ENCODE results near the gene LRRK1.
A peak's percentile ranks its signal among the peaks of the same experiment; 100 is the strongest.

LRRK1 gene

DNA sequence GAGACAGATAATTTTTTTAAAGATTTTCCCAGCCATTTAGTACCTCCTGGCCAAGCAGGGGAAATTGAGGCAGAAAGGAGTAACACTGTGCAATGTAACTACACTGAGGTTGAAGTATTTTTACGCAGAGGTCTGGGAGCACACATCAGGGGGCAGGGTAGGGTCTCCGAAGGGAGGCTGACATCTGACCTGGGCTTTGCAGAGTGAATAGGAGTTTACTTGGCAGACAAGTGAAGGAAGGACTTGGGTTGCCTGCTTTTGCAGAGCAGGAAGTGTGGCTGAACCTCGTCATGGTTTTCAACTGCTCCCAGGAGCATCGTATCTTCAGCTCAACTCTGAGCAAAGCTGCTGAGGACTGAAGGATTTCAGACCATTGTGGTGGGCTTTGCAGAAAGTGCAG is 66.2 kb downstream of the LRRK1 start:
- no peak for DNase-seq

DNA sequence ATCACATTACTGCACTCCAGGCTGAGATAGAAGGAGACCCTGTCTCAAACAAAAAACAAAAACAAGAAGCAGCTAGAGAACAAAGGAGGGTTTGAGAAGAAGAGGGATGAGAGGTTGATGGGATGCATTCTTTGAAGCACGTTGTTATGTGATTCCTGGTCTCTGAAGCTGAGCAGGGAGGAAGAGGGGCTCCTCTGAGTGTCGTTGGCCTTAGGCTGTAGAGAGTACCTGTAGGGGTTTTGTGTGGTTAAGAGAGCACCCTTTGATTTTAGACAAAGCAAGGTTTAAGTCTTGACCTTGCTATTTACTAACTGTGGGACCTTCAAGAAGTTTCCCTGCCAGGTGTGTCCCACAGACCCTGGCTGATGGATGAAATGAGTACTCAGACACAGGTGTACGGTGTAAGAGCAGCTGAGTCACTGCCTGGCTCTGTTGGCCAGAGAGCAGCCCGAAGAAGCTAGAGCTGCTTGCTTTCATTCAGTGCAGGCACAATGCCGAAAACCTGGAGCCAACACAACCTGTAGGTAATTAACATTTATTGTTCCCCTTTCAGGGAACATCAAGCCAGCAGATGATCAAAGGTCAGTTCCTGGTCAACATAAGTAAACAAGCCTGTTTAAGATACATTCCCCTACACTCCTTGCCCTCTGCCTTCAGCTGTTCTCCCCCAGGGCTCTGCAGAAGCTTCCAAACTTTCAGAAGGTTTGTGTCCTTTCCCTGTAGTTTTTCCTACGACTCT is 67.2 kb downstream of the LRRK1 start:
- DNase-seq, result no peak

GRCh38 chr15:100987143-100987542 is 68.0 kb downstream of the LRRK1 start:
- no peak for DNase-seq

DNA sequence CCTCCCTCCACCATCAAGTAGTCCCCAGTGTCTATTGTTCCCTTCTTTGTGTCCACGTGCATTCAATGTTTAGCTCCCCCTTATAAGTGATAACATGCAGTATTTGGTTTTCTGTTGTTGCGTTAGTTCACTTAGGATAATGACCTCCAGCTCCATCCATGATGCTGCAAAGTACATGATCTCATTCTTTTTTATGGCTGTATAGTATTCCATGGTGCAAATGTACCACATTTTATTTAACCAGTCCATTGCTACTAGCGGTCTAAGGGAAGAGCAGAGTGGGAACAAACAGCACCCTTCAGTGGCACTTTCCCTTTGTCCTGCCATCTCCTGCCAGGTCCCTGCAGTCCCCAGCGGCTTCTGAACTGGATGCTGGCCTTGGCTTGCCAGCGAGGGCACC is 69.1 kb downstream of the LRRK1 start:
- DNase-seq, result no peak

DNA sequence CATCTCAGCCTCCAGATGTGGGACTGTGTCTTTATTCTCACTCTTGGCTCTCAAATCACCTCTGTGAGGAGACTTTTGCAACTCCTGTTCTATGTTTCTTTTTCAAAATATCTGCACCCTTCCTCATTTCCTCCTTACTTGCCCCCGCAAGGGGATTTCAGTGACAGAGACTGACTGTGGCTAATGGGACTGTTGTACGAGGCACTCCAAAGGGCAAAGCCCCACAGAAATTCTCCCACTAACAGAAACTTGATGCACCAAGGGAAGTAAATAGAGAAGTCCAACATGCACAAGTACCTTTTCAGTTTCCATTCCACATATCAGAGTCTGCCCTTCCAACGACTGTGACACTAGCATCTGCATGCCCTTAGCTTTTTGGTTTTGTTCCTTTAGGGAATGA is 69.7 kb downstream of the LRRK1 start:
- no peak for DNase-seq

DNA sequence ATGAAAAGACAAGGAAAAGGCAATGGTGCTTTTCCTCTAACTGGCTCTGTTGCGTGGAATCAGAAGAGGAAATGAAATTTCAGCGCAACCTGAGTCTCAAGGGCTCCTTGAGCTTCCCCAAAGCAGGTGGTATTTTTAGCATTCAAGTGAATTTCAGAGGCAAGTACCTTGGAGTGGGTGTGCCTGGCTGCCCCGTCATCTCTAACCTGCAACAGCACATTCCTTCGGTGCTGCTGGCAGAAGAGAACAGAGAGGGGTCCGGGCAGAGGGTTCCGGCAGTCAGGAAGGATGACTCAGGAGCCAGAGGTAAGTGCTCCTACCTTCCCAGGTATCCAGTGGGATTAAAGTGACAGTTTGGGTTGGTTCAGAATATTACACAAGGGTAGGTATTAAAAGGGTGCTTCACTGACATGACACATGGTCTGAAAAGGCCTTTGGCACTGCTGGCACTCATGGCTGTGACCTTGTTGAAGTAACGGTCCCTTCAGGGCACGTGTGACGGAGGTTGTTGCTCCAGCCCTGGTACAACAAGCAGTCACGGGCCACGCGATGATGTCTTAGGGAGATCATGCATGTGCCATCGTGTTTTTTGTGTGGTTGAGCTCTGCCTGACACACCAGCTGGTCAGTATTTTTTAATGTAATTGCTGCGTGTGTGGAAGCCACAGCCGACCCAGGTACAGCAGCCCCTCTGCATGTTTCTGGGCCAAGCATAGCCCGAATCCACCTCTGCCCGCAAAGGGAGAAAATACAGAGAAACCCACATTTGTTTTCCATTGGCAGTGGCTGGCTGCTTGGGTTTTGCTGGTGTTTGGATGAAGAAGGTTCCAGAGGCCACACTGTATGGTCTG is 75.7 kb downstream of the LRRK1 start:
- no peak for DNase-seq

DNA sequence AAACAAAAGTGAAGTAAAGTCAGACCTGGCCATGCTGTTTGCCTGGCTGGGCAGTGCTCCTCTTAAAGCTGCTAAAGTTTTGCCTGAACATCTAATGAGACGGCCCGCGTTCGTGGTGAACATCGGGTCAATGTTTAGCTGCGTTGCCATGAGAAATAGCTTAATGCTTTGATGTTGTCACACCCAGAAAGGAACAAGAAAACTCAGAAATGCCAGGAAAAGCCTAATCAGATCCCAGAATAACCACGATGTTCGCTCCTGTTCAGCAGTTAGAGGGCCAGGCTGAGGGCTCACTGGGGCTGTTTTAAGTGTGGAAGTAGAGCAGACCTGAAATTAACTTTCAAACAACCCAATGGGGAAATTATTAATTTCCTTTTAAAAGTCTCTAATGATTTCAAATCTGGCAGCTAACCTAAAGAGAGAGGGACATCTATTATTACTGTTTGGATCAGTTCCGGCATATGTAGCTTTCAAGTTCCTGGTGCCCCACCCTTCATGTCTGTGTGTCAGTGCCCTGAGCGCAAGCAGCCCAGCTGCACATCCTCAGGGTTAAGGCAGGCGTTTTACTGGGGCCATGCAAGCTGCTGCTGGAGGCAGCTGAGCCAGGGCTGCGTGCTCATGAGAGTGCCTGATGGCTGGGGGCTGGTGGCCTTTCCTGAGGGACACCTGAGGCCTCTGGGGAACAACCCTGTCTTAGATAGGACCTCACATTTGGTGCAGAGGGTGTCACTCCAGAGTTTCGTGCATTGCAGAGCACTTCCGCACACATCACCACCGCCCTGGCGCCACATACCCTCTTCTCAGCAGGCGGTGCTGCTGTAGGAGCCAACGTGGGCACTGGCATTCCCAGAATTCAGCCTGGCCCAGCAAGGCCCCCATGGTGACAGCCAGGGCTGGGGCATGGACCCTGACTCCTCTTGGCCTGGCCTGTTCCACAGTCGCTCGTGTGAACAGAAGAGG is 76.6 kb downstream of the LRRK1 start:
- DNase-seq, result no peak

GRCh38 chr15:100997442-100997841 is 78.3 kb downstream of the LRRK1 start:
- DNase-seq, result no peak

DNA sequence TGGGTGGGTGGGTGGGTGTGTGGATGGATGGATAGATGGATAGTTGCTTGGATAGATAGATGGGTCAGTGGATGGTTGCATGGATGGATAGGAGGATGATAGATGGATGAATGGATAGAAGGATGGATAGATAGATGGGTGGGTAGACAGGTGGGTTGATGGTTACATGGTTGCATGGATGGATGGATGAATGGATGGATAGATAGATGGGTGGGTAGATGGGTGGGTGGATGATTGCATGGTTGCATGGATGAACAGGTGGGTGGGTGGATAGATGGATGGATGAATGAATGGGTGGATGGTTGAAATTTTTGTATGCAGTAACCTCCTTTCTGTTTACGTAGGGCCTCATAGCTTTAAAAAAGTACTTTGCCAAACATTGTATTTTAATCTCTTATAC is 79.5 kb downstream of the LRRK1 start:
- no peak for DNase-seq

DNA sequence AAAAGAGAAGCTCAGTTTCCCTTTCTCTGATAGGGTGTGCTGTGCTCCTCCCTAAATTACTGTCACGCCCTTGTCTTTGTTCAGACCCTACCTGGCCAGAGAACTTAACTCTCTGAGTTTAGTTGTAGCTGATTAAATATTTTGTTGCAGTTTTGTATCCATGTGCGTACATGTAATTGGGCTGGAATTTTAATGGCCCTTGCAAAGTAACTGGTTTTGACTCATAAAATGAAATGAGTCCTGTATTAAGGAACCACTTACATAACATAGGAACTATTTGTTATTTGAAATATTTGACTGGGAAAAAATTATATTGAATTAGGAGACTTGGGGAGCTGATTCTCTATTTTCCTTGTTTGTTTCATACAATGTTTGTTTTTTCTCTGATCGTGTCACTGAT is 80.2 kb downstream of the LRRK1 start:
- no peak for DNase-seq

DNA sequence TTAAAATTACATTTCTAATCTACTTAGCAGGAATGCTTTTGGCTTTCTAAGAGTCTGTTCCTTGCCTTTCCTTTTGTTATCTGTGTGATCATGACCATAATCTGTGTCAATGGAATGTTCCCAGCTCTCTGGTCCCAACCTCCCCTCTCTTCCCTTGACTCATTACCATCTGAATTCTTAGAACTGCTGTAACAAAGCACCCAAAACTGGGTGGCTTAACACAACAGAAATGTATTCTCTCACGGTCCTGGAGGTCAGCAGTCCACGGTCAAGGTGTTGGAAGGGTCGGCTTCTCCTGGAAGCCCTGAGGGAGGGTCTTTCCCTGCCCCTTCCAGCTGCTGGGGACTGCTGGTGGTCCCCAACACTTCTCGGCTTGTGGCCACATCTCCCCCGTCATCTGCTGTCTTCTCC is 81.1 kb downstream of the LRRK1 start:
- DNase-seq, result no peak

- DNase-seq, result no peak
These were observed 81.9 kb downstream of the LRRK1 start for GRCh38 chr15:101001056-101001455.

DNA sequence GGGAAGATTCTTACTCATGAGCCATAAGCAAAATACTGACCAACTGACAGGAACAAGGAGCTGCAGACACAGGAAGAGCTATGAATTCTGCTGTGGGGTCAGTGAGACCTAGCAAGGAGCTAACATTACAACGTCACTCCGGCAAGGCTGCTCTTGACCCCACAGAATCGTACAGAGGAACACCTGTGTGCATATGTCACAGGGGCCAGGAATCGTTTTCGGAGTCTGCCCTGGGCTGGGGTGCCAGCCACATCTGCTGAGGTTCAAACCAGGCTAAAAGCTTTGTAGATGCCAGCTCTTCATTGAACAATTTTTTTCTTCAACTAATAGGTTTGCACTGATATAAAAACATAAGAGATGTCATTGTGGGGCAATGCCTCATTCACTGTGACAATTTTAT is 82.6 kb downstream of the LRRK1 start:
- no peak for DNase-seq

DNA sequence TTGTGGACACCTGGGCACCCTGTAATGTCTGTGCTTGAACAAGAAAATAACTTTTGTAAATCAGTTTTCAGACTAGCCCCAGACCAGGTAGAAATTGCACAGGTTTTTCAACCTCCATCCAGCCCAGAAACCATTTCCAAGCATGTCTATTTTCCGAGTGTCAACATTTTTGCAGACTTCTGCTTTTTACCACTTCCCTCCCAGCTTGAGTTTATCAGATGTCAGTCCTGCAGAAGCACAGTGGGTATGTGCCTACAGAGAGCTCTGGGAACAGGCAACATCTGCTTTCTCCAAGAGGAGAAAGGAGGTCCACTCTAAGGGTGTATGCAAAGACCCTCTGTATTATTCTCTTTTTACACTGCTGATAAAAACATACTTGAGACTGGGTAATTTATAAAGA is 83.9 kb downstream of the LRRK1 start:
- DNase-seq, result no peak

DNA sequence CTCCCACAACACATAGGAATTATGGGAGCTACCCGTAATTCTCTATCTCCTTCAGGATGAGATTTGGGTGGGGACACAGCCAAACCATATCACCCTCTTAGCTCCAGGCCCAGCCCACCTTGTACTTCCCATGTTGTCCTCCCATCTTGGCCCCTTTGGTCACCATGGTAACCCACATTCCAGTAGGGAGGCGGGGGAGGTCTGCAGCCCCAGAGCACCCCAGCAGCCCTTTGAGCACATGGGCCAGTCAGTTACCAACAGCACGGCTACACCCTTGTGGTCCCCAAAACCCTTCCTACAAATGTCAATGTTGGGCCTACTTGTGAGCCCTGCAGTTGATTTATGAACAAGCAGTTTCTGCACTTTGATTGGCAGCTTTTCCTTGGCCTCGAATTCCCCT is 84.5 kb downstream of the LRRK1 start:
- no peak for DNase-seq

GRCh38 chr15:101004500-101004899 is 85.3 kb downstream of the LRRK1 start:
- no peak for DNase-seq

GRCh38 chr15:101004986-101005747 is 86.0 kb downstream of the LRRK1 start:
- DNase-seq, result no peak

- peak; percentile 62 to 65 for DNase-seq
These were observed 88.0 kb downstream of the LRRK1 start for GRCh38 chr15:101006931-101007691.

GRCh38 chr15:101008158-101009139 is 89.3 kb downstream of the LRRK1 start:
- DNase-seq, result peak; percentile 11 to 49

- no peak for DNase-seq
These were observed 90.0 kb downstream of the LRRK1 start for GRCh38 chr15:101009176-101009575.
